K562 (cell line): ENCODE measurements around the gene C2CD5. TPM values are rescaled to one million over a fixed set of nuclear protein-coding genes. Genes with fewer than 3 reads are reported as not detected.
A peak's percentile ranks its signal among the peaks of the same experiment; 100 is the strongest.

Source experiments
- CTBP1 ChIP-seq: fragments of 450-650 bp; IDR thresholded peaks from 2 replicates; pipeline ENCODE4 v1.6.1; 2016; ENCODE audit warnings: borderline replicate concordance
- DEAF1 ChIP-seq: fragments of 450-650 bp; formaldehyde crosslinking; IDR thresholded peaks from 2 replicates; pipeline ENCODE4 v1.4.0; 2020; ENCODE audit warnings: mild to moderate bottlenecking, moderate library complexity
- KDM5B ChIP-seq: fragments of 200-600 bp; sonication (generic); IDR thresholded peaks from 2 replicates; pipeline ENCODE4 v1.6.1; 2012; ENCODE audit warnings: low read depth, mild to moderate bottlenecking, moderate library complexity, low read length, control low read depth, inconsistent platforms; ENCODE audit not compliant: insufficient replicate concordance
- MEIS2 ChIP-seq: fragments of 450-650 bp; IDR thresholded peaks from 2 replicates; pipeline ENCODE4 v1.6.1; 2014; ENCODE audit warnings: mild to moderate bottlenecking; ENCODE audit not compliant: partially characterized antibody
- RAD21 ChIP-seq, 2 experiments: fragments of 250-450 bp in 1 of 2; fragments of 450-650 bp in 1 of 2; sonication (Bioruptor Pico) in 1 of 2; formaldehyde crosslinking in 1 of 2; IDR thresholded peaks in 1 of 2; conservative IDR thresholded peaks in 1 of 2; 2 replicates each; pipeline versions ENCODE4 v1.4.0 to v1.8.0; 2020 to 2022; ENCODE audit warnings: mild to moderate bottlenecking in 2 of 2, moderate library complexity in 1 of 2
- RCOR1 ChIP-seq, 2 experiments: IDR thresholded peaks; 2 replicates each; pipeline ENCODE4 v1.6.1; 2012; ENCODE audit warnings: low read depth in 2 of 2, low read length in 2 of 2, borderline replicate concordance in 1 of 2, improper control_type of control experiment in 1 of 2
- SMC3 ChIP-seq: conservative IDR thresholded peaks from 2 replicates; pipeline ENCODE4 v1.6.1; 2011; ENCODE audit warnings: low read depth, low read length, improper control_type of control experiment; ENCODE audit not compliant: insufficient read depth
- SPI1 ChIP-seq: IDR thresholded peaks from 2 replicates; pipeline ENCODE4 v1.6.1; 2011; ENCODE audit warnings: low read depth, low read length, control low read depth, borderline replicate concordance
- STAG1 ChIP-seq: sonication (generic); formaldehyde crosslinking; IDR thresholded peaks from 2 replicates; pipeline ENCODE4 v1.5.0; 2020; ENCODE audit warnings: missing genetic modification reagents, borderline replicate concordance
- polyA plus RNA-seq, 8 experiments: library from polyadenylated mRNA; depleted of rRNA in 4 of 8; stranded (reverse) in 5 of 8; unstranded in 3 of 8; fragments of >200 nt; fragmentation: Nextera tagmentation in 2 of 8; fragmentation: Illumina TruSeq in 1 of 8; extraction: Ambion mirVana in 2 of 8; extraction: Trizol in 1 of 8; gene quantifications; 2 replicates each; pipeline versions ENCODE4 v1.2.1 to v1.2.3, GENCODE V29; 2011 to 2014; ENCODE audit warnings: inconsistent platforms in 1 of 8, missing spikeins in 1 of 8
- total RNA-seq, 7 experiments: library from RNA; depleted of rRNA in 6 of 7; stranded (reverse); fragments of >200 nt in 6 of 7; fragmentation: Illumina TruSeq in 2 of 7; extraction: Trizol in 2 of 7; gene quantifications; 2 replicates each; pipeline versions ENCODE4 v1.2.1 to v1.2.3, GENCODE V29; 2011 to 2021; ENCODE audit warnings: low replicate concordance in 1 of 7
- TF ChIP-seq, protein P1 (sequence below): fragments of 450-650 bp; IDR thresholded peaks from 2 replicates; pipeline ENCODE4 v1.6.1; 2018; ENCODE audit not compliant: partially characterized antibody

Gene C2CD5
- total and polyA plus RNA-seq, 9 of the 15 experiments (the other 6 are each of a cell fraction or from before 2014, with no cell fraction given): 5.1 to 24.1 (median 14.3) TPM

GRCh38 chr12:22443379-22444316 lies 100.7 kb downstream of the C2CD5 start (continued):
- TF ChIP-seq, protein P1, sequence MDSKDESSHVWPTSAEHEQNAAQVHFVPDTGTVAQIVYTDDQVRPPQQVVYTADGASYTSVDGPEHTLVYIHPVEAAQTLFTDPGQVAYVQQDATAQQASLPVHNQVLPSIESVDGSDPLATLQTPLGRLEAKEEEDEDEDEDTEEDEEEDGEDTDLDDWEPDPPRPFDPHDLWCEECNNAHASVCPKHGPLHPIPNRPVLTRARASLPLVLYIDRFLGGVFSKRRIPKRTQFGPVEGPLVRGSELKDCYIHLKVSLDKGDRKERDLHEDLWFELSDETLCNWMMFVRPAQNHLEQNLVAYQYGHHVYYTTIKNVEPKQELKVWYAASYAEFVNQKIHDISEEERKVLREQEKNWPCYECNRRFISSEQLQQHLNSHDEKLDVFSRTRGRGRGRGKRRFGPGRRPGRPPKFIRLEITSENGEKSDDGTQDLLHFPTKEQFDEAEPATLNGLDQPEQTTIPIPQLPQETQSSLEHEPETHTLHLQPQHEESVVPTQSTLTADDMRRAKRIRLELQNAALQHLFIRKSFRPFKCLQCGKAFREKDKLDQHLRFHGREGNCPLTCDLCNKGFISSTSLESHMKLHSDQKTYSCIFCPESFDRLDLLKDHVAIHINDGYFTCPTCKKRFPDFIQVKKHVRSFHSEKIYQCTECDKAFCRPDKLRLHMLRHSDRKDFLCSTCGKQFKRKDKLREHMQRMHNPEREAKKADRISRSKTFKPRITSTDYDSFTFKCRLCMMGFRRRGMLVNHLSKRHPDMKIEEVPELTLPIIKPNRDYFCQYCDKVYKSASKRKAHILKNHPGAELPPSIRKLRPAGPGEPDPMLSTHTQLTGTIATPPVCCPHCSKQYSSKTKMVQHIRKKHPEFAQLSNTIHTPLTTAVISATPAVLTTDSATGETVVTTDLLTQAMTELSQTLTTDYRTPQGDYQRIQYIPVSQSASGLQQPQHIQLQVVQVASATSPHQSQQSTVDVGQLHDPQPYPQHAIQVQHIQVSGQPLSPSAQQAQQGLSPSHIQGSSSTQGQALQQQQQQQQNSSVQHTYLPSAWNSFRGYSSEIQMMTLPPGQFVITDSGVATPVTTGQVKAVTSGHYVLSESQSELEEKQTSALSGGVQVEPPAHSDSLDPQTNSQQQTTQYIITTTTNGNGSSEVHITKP: peak; percentile 91
- TF ChIP-seq SPI1 (peak; percentile 47; the same call in 1 of the 2 replicates), CTBP1 (peak; percentile 40; the same call in 1 of the 2 replicates), SMC3 (peak; percentile 71), DEAF1 (CRISPR knock-in tag) (peak; percentile 51; the same call in 1 of the 2 replicates), RCOR1 (IDR thresholded peaks at IDR 0.05; ENCODE audit: borderline replicate concordance in 1 of 2, low read depth in 2 of 2, low read length in 2 of 2) (0 out of 4 replicates have a peak, but pooled peaks of 1 of the 2 experiments have one; percentile 52), MEIS2 (no peak), STAG1 (CRISPR knock-in tag) (peak; percentile 34; the same call in 1 of the 2 replicates), RAD21 (CRISPR knock-in tag; conservative IDR thresholded peaks at IDR 0.05 in 1 of 2, IDR thresholded peaks at IDR 0.05 in 1 of 2) (peak; percentile 66 to 85), KDM5B (no peak)
